Measurements from ENCODE around the gene NHLRC4.

The NHLRC4 gene

DNA sequence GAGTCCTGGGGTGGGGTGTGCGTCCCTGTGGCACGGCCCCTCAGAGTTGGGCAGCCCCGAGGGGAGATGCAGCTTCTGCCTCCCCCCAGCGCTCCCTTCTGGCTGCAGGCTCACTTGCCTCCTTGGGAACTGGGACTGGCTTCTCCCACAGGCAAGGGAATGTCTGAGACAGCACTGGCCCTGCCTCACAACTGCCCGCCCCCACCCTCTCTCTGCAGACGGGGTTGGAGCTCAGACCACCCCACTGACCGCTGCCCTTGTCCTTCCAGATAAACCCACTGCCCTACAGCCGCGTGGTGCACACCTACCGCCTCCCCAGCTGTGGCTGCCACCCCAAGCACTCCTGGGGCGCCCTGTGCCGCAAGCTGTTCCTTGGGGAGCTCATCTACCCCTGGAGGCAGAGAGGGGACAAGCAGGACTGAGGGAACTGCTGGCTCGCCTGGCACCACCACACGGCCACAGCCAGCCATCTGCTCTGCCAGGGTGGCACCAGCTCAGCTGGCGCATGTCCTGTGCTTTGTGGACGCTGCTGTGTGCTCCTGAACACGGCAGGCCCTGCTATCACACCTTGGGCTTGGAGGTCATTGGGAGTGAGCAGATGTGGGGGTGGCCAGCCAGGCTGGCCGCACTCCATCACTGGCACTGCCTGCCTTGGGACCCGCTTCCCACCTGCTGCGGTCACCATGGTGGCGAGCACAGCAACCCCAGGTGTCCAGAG, 16.0 kb downstream of the NHLRC4 start:
- in situ Hi-C loops (cut with HindIII; ENCODE audit: low sequenced_read_pairs): no loop called here

DNA sequence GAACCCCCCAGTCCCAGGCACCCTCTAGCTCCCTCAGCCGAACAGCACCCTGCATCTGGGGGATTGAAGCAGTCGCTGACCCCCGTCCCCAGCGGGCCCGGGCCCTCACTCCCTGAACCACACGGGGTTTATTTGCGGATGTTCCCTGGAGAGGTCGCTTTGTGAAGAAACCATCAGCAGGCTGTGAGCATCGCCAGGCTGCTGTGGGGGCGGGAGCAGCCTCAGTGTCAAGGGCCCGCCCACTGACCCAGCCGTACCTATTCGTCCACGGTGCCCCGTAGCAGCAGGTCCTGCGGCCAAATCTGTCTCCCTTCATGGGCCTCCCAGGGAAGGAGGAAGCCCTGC, 16.6 kb downstream of the NHLRC4 start:
- in situ Hi-C loops (cut with HindIII; ENCODE audit: low sequenced_read_pairs): no loop called here

DNA sequence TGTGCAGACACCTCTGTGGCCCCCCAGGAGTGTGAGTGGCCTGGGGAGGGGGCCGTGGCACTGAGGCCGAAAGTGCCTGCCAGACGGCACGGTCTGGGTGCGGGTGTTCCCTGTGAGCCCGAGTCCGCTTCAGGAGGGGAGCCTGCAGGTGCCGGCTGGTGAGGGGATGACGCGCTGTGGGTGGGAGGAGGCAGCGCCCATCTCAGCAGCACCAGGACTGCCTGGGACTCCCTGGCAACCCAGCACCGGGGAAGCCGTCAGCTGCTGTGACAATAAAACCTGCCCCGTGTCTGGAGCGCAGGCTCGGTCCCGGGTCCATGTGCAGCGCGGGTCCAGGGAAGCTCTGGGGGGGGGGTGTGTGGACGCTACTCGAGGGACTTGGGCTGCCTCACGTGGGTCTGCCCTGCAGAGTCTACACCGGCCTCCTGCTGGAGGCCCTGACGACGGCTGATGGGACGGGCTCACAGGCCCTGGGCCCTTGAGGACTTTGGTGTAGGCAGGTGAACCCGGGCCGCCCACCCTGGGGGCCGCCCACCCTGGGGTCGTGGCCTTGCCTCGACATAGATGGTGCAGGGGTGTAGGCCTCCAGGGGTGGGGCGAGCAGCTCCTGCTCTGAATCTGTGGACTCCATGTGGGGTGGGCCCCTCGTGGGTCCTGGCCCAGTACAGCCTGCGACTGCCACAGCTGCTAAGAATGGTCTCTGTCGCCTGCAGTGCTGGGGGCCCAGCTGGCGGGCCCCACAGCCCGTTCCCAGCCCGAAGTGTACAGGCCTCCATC, 17.2 kb downstream of the NHLRC4 start:
- in situ Hi-C loops (cut with HindIII; ENCODE audit: low sequenced_read_pairs): no loop called here

DNA sequence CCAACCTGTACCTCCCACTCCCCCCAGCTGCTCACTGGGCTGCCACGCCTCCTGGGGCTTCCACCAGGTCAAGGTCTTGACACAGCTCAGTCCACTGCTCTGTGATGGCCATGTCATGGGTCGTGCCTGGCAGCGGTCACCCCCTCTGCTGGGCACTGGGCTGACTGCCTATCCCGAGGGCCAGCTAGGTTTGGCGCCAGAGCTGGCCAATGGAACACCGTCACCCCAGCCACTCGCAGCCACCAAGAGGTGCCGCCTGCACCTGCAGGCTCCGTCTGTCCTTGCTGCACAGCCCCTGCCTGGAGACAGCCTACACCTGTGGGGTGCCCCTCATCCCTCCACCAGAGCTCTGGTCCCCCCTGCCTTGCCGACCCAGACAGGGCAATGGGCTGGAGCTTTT, 18.5 kb downstream of the NHLRC4 start:
- in situ Hi-C loops (cut with HindIII; ENCODE audit: low sequenced_read_pairs): no loop called here

DNA sequence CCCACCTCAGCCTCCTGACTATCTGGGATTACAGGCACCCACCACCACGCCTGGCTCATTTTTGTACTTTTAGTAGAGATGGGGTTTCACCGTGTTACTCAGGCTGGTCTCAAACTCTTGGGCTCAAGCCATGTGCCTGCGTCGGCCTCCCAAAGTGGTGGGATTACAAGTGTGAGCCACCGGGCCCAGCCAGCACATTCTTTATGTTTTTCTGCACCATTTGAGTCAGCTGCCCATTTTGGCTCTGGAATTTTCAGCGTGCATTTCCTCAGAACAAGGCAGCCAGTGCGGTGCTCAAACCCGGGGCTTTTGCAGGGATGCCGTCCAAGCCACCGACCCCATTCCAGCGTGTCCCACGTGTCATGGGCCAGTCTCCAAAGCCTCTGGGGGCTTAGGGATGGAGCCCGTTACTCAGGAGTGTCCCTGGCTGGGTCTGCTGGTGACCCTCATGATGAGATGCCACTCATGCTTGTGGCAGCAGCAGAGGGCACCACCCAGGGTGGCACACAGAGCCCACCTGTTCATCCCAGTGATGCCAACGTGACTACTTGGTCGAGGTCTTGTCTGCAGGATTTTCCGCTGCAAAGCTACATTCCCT, 19.3 kb downstream of the NHLRC4 start:
- in situ Hi-C loops (cut with HindIII; ENCODE audit: low sequenced_read_pairs): no loop called here

DNA sequence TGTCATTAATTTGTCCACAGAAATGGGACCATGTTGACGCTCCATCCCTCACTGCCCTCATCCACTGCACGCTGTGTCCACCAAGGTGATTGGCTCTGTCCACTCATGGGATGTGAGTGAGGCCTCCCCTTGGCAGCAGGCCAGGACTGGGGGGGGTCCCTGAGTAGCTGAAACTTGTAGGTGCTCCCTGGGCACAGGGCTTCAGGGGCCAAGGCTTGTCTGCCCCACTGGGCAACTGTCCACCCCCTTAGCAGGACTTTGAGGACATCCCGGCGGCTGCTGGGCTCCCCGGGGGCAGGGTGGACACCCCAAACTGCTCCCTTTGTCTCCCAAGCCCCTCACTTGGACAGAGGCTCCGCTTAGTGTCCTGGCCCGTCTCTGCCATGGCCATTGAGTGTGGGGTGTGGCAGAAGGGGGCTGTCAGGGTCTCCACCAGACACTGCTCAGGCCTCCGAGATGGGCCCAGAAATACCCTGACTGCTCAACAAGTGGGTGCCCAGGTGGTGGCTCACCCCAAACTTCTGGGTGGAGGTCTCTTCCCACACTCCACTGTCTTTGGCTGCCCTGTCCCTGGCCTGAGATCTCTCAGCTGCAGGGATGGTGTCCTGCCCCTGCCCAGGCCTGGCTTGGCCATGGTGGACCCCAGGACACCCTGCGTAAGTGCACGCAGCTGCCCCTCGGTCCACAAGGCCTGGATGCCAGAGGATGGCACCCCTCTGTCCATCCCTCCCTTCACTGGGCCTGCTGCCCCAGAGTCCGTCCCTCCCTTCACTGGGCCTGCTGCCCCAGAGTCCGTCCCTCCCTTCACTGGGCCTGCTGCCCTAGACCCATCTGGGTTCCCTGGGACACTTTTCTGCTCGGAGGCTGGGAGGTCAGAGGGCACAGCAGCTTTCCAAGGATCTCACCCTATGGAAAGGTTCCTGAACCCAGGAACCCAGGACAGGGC, 20.1 kb downstream of the NHLRC4 start:
- in situ Hi-C loops (cut with HindIII; ENCODE audit: low sequenced_read_pairs): no loop called here

DNA sequence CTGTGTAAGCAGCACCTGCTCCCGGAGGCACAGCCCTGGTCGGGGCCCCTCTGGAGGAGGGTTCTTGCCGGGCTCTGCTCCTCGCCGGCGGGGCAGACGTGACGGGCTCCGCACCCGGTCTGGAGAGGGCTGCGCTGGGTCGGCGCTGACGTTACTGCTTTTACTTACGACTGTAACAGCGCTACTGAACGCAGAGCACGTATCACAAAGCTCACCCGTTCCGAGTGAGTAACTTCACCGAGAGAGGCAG, 21.8 kb downstream of the NHLRC4 start:
- in situ Hi-C loops (cut with HindIII; ENCODE audit: low sequenced_read_pairs): no loop called here

DNA sequence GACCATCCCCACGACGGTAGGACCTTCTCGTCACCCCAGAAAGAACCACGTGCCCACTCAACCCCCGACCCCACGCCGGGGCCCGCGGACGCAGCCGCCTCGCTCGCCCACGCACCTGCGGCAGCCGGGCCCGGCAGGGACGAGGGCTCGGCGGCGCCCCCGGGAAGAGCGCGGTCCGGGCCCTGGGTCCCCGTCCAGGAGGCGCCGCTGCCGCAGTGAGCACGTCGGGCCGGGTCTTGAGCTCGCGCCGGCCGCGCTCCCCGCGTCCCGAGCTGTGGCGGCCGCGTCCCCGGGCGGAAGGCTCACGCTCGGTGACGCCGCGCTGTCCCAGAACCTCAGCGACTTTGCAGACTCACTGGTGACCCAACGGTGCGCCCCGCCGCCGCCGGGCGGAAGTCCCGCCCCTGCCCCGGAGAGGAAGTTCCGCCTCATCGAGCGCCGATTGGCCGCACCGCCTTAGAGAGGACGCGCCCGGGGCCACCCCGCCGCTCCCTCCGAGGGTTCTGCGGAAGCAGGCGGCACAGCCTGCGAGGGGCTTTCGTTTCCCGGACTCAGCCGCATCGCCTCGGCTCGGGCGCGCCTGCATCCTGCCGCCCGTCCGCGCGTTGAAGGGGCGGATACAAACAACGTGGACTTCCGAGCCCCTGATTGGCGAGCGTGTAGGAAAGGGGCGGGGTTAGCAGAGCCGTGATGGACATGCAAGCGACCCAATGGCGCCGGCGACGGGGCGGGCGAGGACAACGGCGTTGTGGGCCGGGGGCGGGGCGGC, 22.3 kb downstream of the NHLRC4 start:
- in situ Hi-C loops (cut with HindIII; ENCODE audit: low sequenced_read_pairs): no loop called here

DNA sequence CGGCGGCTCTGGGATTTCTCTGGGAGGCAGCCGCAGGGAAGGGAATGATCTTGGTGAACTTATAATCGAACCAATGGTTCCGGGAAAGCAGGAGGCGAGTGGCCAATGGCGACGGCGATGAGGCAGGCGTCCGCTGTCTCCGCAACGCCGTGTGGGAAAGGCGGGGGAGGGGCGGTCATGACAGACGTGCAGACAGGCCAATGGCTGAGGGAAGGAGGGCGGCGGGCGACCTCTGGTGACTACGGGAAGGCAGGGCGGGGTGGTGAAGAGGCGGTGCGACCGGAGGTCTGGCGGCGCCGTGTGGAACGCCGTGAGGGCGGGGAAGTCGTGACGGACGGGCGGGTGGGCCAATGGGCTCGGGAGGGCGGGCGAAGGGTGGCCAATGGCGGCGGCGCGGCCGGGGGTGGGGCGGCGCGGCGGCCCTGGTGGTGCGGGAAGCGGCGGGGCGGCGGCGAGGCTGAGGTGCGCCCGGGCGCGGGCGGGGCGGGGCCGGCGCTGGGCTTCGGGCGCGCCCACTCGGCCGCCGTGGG, 22.9 kb downstream of the NHLRC4 start, which contains the start of gene RAB40C:
RAB40C (plus strand) TSS at position 409 of the 530 bp plus-strand sequence. CDS start 226 bp downstream, outside the sequence.
- in situ Hi-C loops (cut with HindIII; ENCODE audit: low sequenced_read_pairs): no loop called here

DNA sequence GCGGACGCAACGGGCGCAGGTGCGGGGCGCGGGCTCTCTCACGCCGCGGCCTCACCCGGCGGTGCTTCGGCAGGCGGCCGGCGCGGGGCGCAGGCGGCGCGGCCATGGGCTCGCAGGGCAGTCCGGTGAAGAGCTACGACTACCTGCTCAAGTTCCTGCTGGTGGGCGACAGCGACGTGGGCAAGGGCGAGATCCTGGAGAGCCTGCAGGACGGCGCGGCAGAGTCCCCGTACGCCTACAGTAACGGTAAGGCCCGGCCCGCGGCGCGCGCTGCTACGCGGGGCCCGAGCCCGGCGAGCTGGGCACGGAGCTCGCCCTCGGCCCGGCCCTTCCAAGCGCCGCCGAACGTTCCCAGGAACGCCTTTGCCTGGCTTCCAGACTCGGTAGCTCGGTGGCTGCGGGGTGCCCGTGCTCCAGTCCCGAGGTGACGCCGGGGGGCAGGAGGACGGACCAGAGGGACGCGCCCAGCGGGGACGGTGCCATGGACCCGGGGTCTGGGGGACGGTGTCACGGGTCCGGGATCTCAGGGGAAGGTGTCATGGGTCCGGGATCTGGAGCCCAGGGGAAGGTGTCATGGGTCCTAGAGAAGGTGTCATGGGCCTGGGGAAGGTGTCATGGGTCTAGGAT, 23.5 kb downstream of the NHLRC4 start:
- in situ Hi-C loops (cut with HindIII; ENCODE audit: low sequenced_read_pairs): no loop called here

DNA sequence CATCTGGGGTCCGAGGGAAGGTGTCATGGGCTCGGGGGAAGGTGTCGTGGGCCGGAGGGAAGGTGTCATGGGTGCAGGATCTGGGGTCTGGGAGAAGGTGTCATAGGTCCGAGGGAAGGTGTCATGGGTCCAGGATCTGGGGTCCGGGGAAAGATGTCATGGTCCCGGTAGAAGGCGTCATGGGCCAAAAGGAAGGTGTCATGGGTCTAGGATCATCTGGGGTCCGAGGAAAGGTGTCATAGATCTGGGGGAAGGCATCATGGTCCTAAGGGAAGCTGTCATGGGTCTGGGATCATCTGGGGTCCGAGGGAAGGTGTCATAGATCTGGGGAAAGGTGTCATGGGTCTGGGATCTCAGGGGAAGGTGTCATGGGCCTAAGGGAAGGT, 24.0 kb downstream of the NHLRC4 start:
- in situ Hi-C loops (cut with HindIII; ENCODE audit: low sequenced_read_pairs): no loop called here

DNA sequence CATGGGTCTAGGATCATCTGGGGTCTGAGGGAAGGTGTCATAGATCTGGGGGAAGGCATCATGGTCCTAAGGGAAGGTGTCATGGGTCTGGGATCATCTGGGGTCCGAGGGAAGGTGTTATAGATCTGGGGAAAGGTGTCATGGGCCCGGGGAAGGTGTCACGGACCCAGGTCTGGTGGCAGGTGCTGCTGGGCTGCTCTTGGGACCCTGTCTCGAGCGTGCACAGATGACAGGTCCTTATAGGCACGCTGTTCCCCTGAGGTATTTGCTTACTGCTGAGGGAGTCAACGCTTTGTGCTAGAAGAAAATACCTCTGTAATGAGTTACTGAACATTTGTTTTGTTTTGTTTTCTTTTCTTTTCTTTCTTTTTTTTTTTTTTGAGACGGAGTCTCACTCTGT, 24.4 kb downstream of the NHLRC4 start:
- in situ Hi-C loops (cut with HindIII; ENCODE audit: low sequenced_read_pairs): no loop called here

DNA sequence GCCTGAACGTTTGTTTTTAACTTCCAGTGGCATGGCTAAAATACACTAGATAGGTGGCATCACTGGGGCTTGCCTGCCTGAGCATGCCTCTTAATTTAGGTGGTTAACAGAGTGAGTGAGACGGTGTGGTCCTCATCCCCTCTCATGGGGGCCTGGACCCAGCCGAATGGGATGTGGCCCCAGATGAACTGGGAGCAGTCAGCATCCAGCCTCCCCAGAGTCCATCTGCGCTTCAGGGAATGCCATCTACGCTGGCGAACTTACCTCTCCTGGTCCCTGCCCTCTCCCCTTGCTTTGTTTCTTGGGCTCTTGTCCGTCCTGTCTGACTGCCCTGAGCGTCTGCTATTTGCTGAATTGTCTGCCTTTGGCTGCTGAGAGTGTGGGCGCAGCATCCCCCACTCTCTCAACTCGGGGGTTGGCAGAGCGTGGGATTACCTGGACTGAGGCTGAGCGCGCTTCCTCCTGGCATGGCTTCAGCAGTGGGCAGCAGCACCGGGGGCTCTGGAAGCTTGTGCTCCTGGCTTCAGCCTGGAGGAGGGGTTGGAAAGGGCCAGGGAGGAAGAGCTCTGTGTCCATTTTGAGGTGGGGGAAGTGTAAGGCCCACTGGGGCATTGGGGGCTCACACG, 25.2 kb downstream of the NHLRC4 start:
- in situ Hi-C loops (cut with HindIII; ENCODE audit: low sequenced_read_pairs): no loop called here

DNA sequence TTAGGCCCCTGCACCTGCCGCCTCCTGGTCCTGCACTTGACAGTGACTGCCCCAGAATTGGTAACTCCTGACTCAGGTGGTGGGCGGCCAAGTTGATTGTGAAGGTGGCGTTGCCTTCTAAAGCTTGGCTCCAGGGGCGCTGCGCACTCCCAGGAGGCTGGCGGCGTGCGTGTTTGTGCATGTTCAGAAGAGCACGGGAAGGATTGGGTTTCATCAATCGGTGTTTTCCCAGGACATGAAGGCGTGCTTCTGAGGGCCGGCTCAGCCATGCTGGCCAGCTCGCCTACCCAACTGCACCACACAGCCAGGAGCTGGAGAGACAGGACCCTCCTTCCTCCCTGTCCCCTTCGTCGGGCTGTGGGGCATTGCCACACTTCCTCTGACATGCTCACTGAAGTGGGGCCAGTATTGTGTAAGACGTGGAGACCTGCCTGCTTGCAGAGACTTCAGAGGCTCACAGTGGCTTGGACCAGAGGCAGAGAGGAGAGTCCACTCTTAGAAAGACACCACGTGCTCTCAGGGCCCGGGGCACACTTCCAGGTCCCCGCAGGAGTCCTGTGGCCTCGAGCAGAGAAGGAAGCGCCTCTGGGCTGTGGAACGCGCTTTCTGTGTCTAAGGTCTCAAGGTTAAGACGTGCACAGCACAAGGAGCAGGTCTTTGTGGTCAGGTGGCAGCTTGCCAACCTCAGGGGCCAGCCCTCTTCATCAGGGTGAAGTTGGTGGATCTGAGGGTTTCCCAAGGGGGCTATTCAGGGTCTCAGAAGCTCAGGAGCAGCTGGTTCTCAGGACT, 25.9 kb downstream of the NHLRC4 start:
- in situ Hi-C loops (cut with HindIII; ENCODE audit: low sequenced_read_pairs): no loop called here

DNA sequence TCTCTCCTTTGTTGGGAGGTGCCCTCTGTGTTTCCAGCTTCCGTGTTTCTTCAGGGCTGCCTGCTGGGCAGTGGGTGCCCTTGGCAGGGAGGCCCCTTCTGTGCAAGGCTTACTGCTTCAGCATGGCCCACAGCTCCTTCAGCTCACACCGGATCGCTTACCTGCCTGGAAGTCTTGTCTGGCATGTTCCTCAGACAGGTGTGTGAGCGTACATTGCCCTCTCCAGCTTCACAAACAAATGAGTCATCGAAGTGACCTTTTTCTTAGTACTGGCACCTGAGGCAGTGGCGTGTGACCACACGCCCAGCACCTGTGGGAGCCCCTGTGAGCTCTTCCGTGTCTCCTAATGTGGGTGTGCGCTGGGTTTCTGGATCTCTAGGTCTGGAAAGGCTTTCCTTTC, 26.6 kb downstream of the NHLRC4 start:
- in situ Hi-C loops (cut with HindIII; ENCODE audit: low sequenced_read_pairs): no loop called here

DNA sequence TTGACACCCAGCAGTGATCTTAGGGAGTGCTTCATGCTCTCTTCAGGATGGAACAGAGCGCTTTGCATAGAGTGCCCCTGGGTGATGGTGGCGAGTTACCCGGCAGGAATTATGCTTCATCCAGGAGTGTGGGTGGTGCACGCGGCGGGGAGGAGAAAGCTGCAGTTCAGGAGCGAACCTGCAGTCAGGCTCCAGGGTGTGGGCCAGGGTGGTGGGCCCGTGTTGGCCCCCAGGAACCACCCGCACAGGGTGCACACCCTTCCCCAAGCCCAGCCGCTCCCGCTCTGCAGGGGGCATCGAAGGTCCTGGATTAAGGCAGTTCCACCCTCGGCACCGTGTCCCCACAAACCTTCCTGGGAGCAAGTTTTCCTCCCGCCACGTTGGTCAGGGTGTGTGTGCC, 27.0 kb downstream of the NHLRC4 start:
- in situ Hi-C loops (cut with HindIII; ENCODE audit: low sequenced_read_pairs): no loop called here

DNA sequence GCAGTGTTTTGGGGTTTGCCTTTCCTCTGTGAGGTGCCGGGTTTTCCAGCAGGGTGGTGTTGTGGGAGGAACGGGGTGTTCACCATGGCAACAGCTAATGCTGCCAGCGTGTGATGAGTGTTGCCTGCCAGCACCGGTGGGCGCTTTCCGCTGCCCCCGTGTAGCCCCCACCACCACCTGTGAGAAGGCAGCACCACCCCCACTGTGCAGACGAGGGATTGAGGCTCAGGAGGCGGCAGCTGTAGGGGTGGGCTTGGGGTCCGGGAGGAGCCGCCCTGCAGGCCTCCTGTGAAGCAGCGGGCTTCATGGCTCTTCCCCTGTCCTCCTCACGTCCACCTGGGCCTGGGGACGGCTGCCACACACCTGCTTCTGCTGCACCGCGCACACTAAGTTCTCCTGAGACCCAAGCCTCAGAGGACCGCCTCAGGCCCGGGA, 28.3 kb downstream of the NHLRC4 start:
- in situ Hi-C loops (cut with HindIII; ENCODE audit: low sequenced_read_pairs): no loop called here

DNA sequence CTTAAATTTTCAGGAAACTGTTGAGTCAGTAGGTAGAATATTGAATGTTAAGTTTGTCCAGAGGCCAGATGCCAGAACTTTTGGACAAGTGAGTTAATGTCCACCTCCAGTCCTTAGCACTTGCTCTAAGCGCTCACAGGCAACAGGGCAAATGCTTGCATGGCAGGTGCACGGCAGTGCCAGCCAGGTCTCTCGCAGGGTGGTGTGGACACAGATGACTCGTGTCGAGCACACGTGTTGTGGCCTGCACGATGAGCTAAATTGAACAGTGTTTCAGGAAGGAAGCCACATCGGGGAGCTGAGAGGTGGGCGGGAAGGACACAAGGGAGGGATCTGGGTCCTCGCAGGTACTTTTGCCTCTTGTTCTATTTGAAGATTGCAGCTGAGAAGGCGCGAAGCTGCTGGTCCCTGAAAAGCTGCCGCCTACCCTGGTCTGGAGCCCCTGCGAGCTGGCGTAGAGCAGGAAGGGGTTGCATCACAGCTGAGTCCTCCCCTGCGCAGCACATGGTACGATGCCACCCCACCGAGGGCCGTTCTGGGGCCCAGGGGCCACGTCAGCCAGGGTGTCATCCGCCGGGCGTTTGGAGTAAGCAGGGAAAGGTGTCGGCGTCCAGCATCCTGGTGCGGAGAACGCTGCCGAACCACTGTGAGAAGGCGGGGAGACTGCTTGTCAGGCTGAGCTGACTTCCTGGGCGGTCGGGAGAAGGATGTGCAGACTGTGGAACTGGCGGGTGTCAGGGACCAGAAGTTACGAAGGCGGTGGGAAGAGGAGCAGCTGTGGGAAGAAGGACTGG, 29.3 kb downstream of the NHLRC4 start:
- in situ Hi-C loops (cut with HindIII; ENCODE audit: low sequenced_read_pairs): no loop called here

Measured in DLD1 (cell line).